SJSA1 (cell line): ENCODE measurements around the gene KRT34. TPM values are rescaled to one million over a fixed set of nuclear protein-coding genes. Genes with fewer than 3 reads are reported as not detected.

Source experiments
- DNase-seq, 2 experiments: peaks; one replicate each; pipeline ENCODE4 v3.0.0-alpha.2; 2015 to 2020; ENCODE audit warnings: low spot score in 2 of 2, low read depth in 1 of 2
- H3K27ac ChIP-seq: fragments of 250-450 bp; sonication (Bioruptor Pico); 2 replicates; pipeline ENCODE4 v1.5.1; 2020; ENCODE audit warnings: mild to moderate bottlenecking, moderate library complexity
- H3K27me3 ChIP-seq: fragments of 250-450 bp; sonication (Bioruptor Pico); replicated peaks from 2 replicates; pipeline ENCODE4 v1.5.1; 2020; ENCODE audit warnings: mild to moderate bottlenecking, moderate library complexity
- H3K36me3 ChIP-seq: fragments of 250-450 bp; sonication (Bioruptor Pico); 2 replicates; pipeline ENCODE4 v1.5.1; 2020; ENCODE audit warnings: mild to moderate bottlenecking
- H3K4me1 ChIP-seq: fragments of 250-450 bp; sonication (Bioruptor Pico); replicated peaks from 2 replicates; pipeline ENCODE4 v1.6.1; 2021; ENCODE audit warnings: mild to moderate bottlenecking
- H3K4me3 ChIP-seq: fragments of 250-450 bp; sonication (Bioruptor Pico); 2 replicates; pipeline ENCODE4 v1.5.1; 2020; ENCODE audit warnings: mild to moderate bottlenecking
- H3K9me3 ChIP-seq: fragments of 250-450 bp; sonication (Bioruptor Pico); replicated peaks from 2 replicates; pipeline ENCODE4 v1.5.1; 2020; ENCODE audit warnings: mild to moderate bottlenecking
- total RNA-seq: library from RNA; depleted of rRNA; stranded (reverse); fragments of >200 nt; shearing (Covaris generic); gene quantifications from 2 replicates; pipeline ENCODE4 v1.2.3, GENCODE V29; 2014

The KRT34 gene
- total RNA-seq, 1 experiment from 2014 or later = 0.84 TPM

GRCh38 chr17:41340934-41341861 lies 40.9 kb downstream of the KRT34 start:
- Histone ChIP-seq H3K4me3 (no peak overlapping the region), H3K4me1 (peaks cover 13% of the 10 kb centered on the region), H3K36me3 (no peaks in the 10 kb centered on the region), H3K27me3 (no peaks in the 10 kb centered on the region), H3K9me3 (no peaks in the 10 kb centered on the region; the same call in 1 of the 2 replicates), H3K27ac (no peak overlapping the region)
- DNase-seq = no peak

GRCh38 chr17:41340494-41340893 lies 41.6 kb downstream of the KRT34 start:
- H3K4me1 ChIP-seq = peaks cover 13% of the 10 kb centered on the region
- no peak for DNase-seq

GRCh38 chr17:41339571-41340172 lies 42.4 kb downstream of the KRT34 start:
- peaks cover 13% of the 10 kb centered on the region for H3K4me1 ChIP-seq
- H3K27ac ChIP-seq = no peak overlapping the region
- no peaks in the 10 kb centered on the region; the same call in 1 of the 2 replicates for H3K9me3 ChIP-seq
- no peaks in the 10 kb centered on the region for H3K36me3 ChIP-seq
- H3K4me3 ChIP-seq = no peak overlapping the region
- H3K27me3 ChIP-seq = no peaks in the 10 kb centered on the region
- DNase-seq = no peak

More at GRCh38 chr17:41340494-41340893, 41.6 kb downstream of the KRT34 start:
- Histone ChIP-seq H3K27me3 (no peaks in the 10 kb centered on the region), H3K36me3 (no peaks in the 10 kb centered on the region), H3K4me3 (no peak overlapping the region), H3K9me3 (no peaks in the 10 kb centered on the region; the same call in 1 of the 2 replicates), H3K27ac (no peak overlapping the region)

- H3K9me3 ChIP-seq = no peaks in the 10 kb centered on the region; the same call in 1 of the 2 replicates
- H3K4me1 ChIP-seq = peaks cover 13% of the 10 kb centered on the region
- no peaks in the 10 kb centered on the region for H3K27me3 ChIP-seq
- no peak overlapping the region for H3K27ac ChIP-seq
- no peak overlapping the region for H3K4me3 ChIP-seq
- no peaks in the 10 kb centered on the region for H3K36me3 ChIP-seq
- peak in 1 of 2 experiments; percentile 32 for DNase-seq
Measured at GRCh38 chr17:41338961-41339485, 43.1 kb downstream of the KRT34 start.

- no peak overlapping the region for H3K27ac ChIP-seq
- H3K36me3 ChIP-seq = no peaks in the 10 kb centered on the region
- peaks cover 13% of the 10 kb centered on the region for H3K4me1 ChIP-seq
- H3K4me3 ChIP-seq = no peak overlapping the region
- H3K9me3 ChIP-seq = no peaks in the 10 kb centered on the region
- DNase-seq = no peak
- H3K27me3 ChIP-seq = no peaks in the 10 kb centered on the region
Measured at GRCh38 chr17:41335747-41336146, 46.4 kb downstream of the KRT34 start.

- H3K27ac ChIP-seq = no peak overlapping the region
- no peaks in the 10 kb centered on the region for H3K27me3 ChIP-seq
- no peak for DNase-seq
- H3K4me3 ChIP-seq = no peak overlapping the region
- H3K9me3 ChIP-seq = no peaks in the 10 kb centered on the region
- no peaks in the 10 kb centered on the region for H3K36me3 ChIP-seq
- H3K4me1 ChIP-seq = peaks cover 12% of the 10 kb centered on the region
Measured at GRCh38 chr17:41334385-41335305, 47.5 kb downstream of the KRT34 start.

- H3K36me3 ChIP-seq = no peaks in the 10 kb centered on the region
- H3K9me3 ChIP-seq = no peaks in the 10 kb centered on the region
- no peak overlapping the region for H3K27ac ChIP-seq
- H3K4me1 ChIP-seq = peaks cover 9% of the 10 kb centered on the region
- DNase-seq = no peak
- H3K4me3 ChIP-seq = no peak overlapping the region
- no peaks in the 10 kb centered on the region for H3K27me3 ChIP-seq
Measured at GRCh38 chr17:41333836-41334235, 48.3 kb downstream of the KRT34 start.

- Histone ChIP-seq H3K36me3 (no peaks in the 10 kb centered on the region), H3K4me1 (0 out of 2 replicates have a peak, but pooled peaks cover 5% of the 10 kb centered on the region), H3K27me3 (no peaks in the 10 kb centered on the region), H3K4me3 (no peak overlapping the region), H3K9me3 (no peaks in the 10 kb centered on the region), H3K27ac (no peak overlapping the region)
- no peak for DNase-seq
Measured at GRCh38 chr17:41333098-41333497, 49.0 kb downstream of the KRT34 start.

- Histone ChIP-seq H3K36me3 (no peaks in the 10 kb centered on the region), H3K27ac (no peak overlapping the region), H3K9me3 (no peaks in the 10 kb centered on the region), H3K4me3 (no peak overlapping the region), H3K27me3 (no peaks in the 10 kb centered on the region), H3K4me1 (0 out of 2 replicates have a peak, but pooled peaks cover 5% of the 10 kb centered on the region)
- no peak for DNase-seq
Measured at GRCh38 chr17:41332239-41332638, 49.9 kb downstream of the KRT34 start.

- 0 out of 2 replicates have a peak, but pooled peaks cover 5% of the 10 kb centered on the region for H3K4me1 ChIP-seq
- no peaks in the 10 kb centered on the region for H3K27me3 ChIP-seq
- no peak overlapping the region for H3K4me3 ChIP-seq
- H3K27ac ChIP-seq = no peak overlapping the region
- no peaks in the 10 kb centered on the region for H3K36me3 ChIP-seq
- no peaks in the 10 kb centered on the region for H3K9me3 ChIP-seq
- no peak for DNase-seq
Measured at GRCh38 chr17:41331606-41332005, 50.5 kb downstream of the KRT34 start.

GRCh38 chr17:41329279-41329948 lies 52.7 kb downstream of the KRT34 start:
- no peaks in the 10 kb centered on the region for H3K9me3 ChIP-seq
- no peaks in the 10 kb centered on the region for H3K36me3 ChIP-seq
- no peak overlapping the region for H3K4me3 ChIP-seq
- 0 out of 2 replicates have a peak, but pooled peaks cover 5% of the 10 kb centered on the region for H3K4me1 ChIP-seq
- DNase-seq = peak; percentile 36 to 73
- H3K27me3 ChIP-seq = no peaks in the 10 kb centered on the region
- H3K27ac ChIP-seq = no peak overlapping the region

GRCh38 chr17:41328207-41328606 lies 53.9 kb downstream of the KRT34 start:
- Histone ChIP-seq H3K36me3 (no peaks in the 10 kb centered on the region), H3K4me1 (0 out of 2 replicates have a peak, but pooled peaks cover 5% of the 10 kb centered on the region), H3K9me3 (no peaks in the 10 kb centered on the region), H3K4me3 (no peak overlapping the region), H3K27ac (no peak overlapping the region), H3K27me3 (no peaks in the 10 kb centered on the region)
- DNase-seq = peak in 1 of 2 experiments; percentile 29
